Measurements from ENCODE around the gene DCAF11.
A peak's percentile ranks its signal among the peaks of the same experiment; 100 is the strongest.
"Not testable (repeated sequence)": the region's sequence is repeated elsewhere in the genome, so short reads cannot be mapped to it uniquely, and the experiment has no call there.

DCAF11 gene

DNA sequence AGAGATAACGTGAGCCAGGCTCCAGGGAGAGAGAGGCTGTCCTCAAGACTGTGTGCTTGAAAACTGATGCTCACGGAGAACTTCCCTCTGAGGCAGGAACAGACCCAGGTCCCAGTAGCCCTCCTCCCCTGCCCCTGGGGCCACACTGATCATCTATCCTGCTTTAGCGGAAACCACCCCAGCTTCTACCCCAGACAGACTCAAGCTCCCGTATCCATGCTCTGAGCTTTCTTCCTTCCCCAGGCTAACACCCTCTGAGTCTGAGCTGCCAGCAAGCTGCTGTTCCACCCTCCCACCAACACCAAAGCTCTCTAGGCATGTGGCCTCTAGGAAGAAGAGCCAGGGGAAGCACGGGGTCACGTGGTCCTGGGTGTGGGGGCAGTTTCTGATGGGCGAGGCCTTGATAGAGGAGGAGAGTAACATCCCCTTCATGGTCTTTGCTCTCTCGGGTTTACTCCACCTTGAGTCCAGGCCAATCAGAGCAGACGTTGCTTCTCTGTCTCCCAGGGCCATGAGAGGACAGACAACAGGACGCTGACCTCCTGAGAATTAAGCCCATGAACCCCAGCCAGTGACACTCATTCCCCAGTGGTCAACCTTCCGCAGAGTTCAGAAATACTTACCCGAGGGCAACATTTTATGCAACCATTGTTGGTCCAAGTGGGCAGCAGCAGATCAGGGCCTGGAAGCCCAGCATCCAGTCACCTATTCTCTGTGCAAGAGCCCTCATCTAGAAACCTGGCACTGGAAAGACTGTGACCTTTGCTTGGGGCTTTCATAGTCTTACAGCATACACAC, 19.1 kb upstream of the DCAF11 start:
- no peak for DNase-seq (ENCODE audit: low spot score in 2 of 2)
- Mint-ChIP-seq H3K27ac (ENCODE audit: low read depth) (peak overlapping the region; percentile 96), H3K36me3 (ENCODE audit: insufficient read depth) (peaks cover 9% of the 10 kb centered on the region), H3K9me3 (no peaks in the 10 kb centered on the region), H3K4me3 (peak overlapping the region; percentile 94), H3K4me1 (peaks cover 40% of the 10 kb centered on the region), H3K27me3 (no peaks in the 10 kb centered on the region)
- ATAC-seq (replicated peaks; ENCODE audit: extremely low read depth, poor library complexity, severe bottlenecking): peak; percentile 17

- peaks cover 36% of the 10 kb centered on the region for H3K4me1 Mint-ChIP-seq
- ATAC-seq (replicated peaks; ENCODE audit: extremely low read depth, poor library complexity, severe bottlenecking) (no peak), DNase-seq (ENCODE audit: low spot score in 2 of 2) (no peak)
- peaks cover 11% of the 10 kb centered on the region for H3K36me3 Mint-ChIP-seq (ENCODE audit: insufficient read depth)
- no peaks in the 10 kb centered on the region for H3K27me3 Mint-ChIP-seq
- H3K27ac Mint-ChIP-seq (ENCODE audit: low read depth): no peak overlapping the region
- H3K9me3 Mint-ChIP-seq: no peaks in the 10 kb centered on the region
- H3K4me3 Mint-ChIP-seq: peak overlapping the region; percentile 32
These were observed 17.9 kb upstream of the DCAF11 start for GRCh38 chr14:24096545-24097181.

DNA sequence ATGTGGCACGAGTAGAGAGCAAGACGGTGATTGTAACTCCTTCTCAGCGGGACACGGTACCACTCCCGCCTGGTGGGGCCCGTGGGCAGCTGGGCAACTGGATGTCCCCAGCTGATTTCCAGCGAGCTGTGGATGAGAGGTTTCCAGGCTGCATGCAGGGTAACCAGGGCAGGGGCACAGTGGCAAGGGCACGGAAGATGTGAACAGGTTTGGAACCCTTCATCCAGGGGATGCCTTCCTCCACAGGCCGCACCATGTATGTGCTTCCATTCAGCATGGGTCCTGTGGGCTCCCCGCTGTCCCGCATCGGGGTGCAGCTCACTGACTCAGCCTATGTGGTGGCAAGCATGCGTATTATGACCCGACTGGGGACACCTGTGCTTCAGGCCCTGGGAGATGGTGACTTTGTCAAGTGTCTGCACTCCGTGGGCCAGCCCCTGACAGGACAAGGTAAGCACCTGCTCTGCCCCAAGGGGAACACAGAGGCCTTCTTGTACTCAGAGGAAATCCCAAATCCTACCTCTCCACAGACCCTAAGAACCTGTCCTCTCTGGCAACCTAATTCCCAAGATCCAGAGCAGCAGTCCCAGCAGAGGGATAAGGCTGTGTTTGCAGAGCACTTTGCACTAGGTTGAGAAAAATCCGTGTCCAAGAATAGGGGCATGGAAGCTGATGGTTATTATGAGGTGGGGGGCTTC, 16.2 kb upstream of the DCAF11 start:
- H3K27ac Mint-ChIP-seq (ENCODE audit: low read depth): no peak overlapping the region
- H3K27me3 Mint-ChIP-seq: no peaks in the 10 kb centered on the region
- no peaks in the 10 kb centered on the region for H3K9me3 Mint-ChIP-seq
- ATAC-seq (replicated peaks; ENCODE audit: extremely low read depth, poor library complexity, severe bottlenecking) (no peak), DNase-seq (ENCODE audit: low spot score in 2 of 2) (no peak)
- H3K4me3 Mint-ChIP-seq: no peak overlapping the region
- H3K36me3 Mint-ChIP-seq (ENCODE audit: insufficient read depth): peaks cover 16% of the 10 kb centered on the region
- H3K4me1 Mint-ChIP-seq: peaks cover 31% of the 10 kb centered on the region

GRCh38 chr14:24098927-24099813, 15.4 kb upstream of the DCAF11 start:
- ATAC-seq (replicated peaks; ENCODE audit: extremely low read depth, poor library complexity, severe bottlenecking) (no peak), DNase-seq (ENCODE audit: low spot score in 2 of 2) (no peak)
- H3K27ac Mint-ChIP-seq (ENCODE audit: low read depth): peak overlapping the region; percentile 61
- H3K27me3 Mint-ChIP-seq: no peaks in the 10 kb centered on the region
- H3K9me3 Mint-ChIP-seq: no peaks in the 10 kb centered on the region
- H3K36me3 Mint-ChIP-seq (ENCODE audit: insufficient read depth): peaks cover 16% of the 10 kb centered on the region
- no peak overlapping the region for H3K4me3 Mint-ChIP-seq
- H3K4me1 Mint-ChIP-seq: peaks cover 27% of the 10 kb centered on the region

DNA sequence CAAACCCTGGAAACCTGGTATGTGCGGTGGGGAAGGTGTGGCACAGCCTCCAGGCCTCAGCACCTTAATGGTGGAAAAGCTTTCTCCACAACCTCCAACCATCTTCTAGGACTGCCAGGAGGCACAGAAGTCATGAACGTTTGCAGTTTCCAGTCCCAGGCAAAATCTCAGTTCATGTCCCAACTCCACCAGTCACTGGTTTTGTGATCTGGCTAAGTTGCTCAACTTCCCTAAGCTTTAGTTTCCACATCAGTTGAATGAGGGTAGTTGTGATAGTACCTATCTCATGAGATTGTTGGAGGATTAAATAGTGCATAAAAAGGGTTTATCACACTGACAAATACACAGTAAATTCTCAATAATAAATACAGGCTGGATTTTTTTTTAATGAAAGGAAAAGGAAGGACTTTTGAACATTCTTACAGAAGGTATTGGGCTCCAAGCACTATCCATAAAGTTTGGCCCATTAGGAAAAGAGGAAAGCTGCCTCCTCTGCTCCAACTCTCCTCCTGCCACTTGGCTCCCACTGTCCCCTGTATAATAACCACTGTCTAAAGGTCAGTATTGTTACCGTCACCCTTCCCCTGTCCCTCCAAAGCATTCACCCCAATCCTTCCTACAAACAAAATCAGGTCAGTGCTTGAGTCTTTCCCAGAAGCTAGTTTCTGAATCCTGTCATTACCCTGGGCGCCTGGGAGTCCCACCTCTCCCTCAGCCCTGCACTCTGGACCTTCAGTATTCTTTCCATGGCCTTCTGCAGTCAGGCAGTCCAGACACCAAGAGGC, 14.2 kb upstream of the DCAF11 start:
- no peaks in the 10 kb centered on the region for H3K27me3 Mint-ChIP-seq

GRCh38 chr14:24100982-24101494, 13.5 kb upstream of the DCAF11 start:
- H3K9me3 Mint-ChIP-seq: no peaks in the 10 kb centered on the region
- ATAC-seq (replicated peaks; ENCODE audit: extremely low read depth, poor library complexity, severe bottlenecking): no peak
- H3K36me3 Mint-ChIP-seq (ENCODE audit: insufficient read depth): peaks cover 11% of the 10 kb centered on the region
- no peak overlapping the region for H3K4me3 Mint-ChIP-seq
- H3K27ac Mint-ChIP-seq (ENCODE audit: low read depth): no peak overlapping the region
- no peaks in the 10 kb centered on the region for H3K27me3 Mint-ChIP-seq
- DNase-seq (ENCODE audit: low spot score in 2 of 2): no peak
- H3K4me1 Mint-ChIP-seq: peaks cover 10% of the 10 kb centered on the region

More for the DNA sequence above, 14.2 kb upstream of the DCAF11 start:
- DNase-seq (ENCODE audit: low spot score in 2 of 2) (no peak), ATAC-seq (replicated peaks; ENCODE audit: extremely low read depth, poor library complexity, severe bottlenecking) (no peak)
- Mint-ChIP-seq H3K9me3 (no peaks in the 10 kb centered on the region), H3K4me1 (peaks cover 16% of the 10 kb centered on the region), H3K36me3 (ENCODE audit: insufficient read depth) (peaks cover 11% of the 10 kb centered on the region), H3K4me3 (no peak overlapping the region), H3K27ac (ENCODE audit: low read depth) (peak overlapping the region; percentile 61)

GRCh38 chr14:24102357-24103048, 12.1 kb upstream of the DCAF11 start:
- Mint-ChIP-seq H3K4me1 (peaks cover 4% of the 10 kb centered on the region), H3K27me3 (no peaks in the 10 kb centered on the region), H3K36me3 (ENCODE audit: insufficient read depth) (peaks cover 8% of the 10 kb centered on the region), H3K9me3 (no peaks in the 10 kb centered on the region), H3K27ac (ENCODE audit: low read depth) (no peak overlapping the region), H3K4me3 (no peak overlapping the region)
- ATAC-seq (replicated peaks; ENCODE audit: extremely low read depth, poor library complexity, severe bottlenecking): no peak
- no peak for DNase-seq (ENCODE audit: low spot score in 2 of 2)

GRCh38 chr14:24103451-24103850, 11.1 kb upstream of the DCAF11 start:
- H3K4me1 Mint-ChIP-seq: peaks cover 4% of the 10 kb centered on the region
- no peaks in the 10 kb centered on the region for H3K9me3 Mint-ChIP-seq
- H3K27me3 Mint-ChIP-seq: no peaks in the 10 kb centered on the region
- no peak overlapping the region for H3K4me3 Mint-ChIP-seq
- ATAC-seq (replicated peaks; ENCODE audit: extremely low read depth, poor library complexity, severe bottlenecking) (no peak), DNase-seq (ENCODE audit: low spot score in 2 of 2) (no peak)
- H3K36me3 Mint-ChIP-seq (ENCODE audit: insufficient read depth): peaks cover 7% of the 10 kb centered on the region
- no peak overlapping the region for H3K27ac Mint-ChIP-seq (ENCODE audit: low read depth)

- not testable (repeated sequence) for H3K9me3 Mint-ChIP-seq; H3K4me3 Mint-ChIP-seq; ATAC-seq (replicated peaks; ENCODE audit: extremely low read depth, poor library complexity, severe bottlenecking); H3K27me3 Mint-ChIP-seq; DNase-seq (ENCODE audit: low spot score in 2 of 2); H3K27ac Mint-ChIP-seq (ENCODE audit: low read depth); H3K4me1 Mint-ChIP-seq; H3K36me3 Mint-ChIP-seq (ENCODE audit: insufficient read depth)
These were observed 8.9 kb upstream of the DCAF11 start for GRCh38 chr14:24105609-24106239.

- H3K27ac Mint-ChIP-seq (ENCODE audit: low read depth): no peak overlapping the region
- no peak for DNase-seq (ENCODE audit: low spot score in 2 of 2)
- H3K27me3 Mint-ChIP-seq: no peaks in the 10 kb centered on the region
- H3K4me3 Mint-ChIP-seq: no peak overlapping the region
- peaks cover 5% of the 10 kb centered on the region for H3K36me3 Mint-ChIP-seq (ENCODE audit: insufficient read depth)
- H3K9me3 Mint-ChIP-seq: no peaks in the 10 kb centered on the region
- H3K4me1 Mint-ChIP-seq: peaks cover 7% of the 10 kb centered on the region
- no peak for ATAC-seq (replicated peaks; ENCODE audit: extremely low read depth, poor library complexity, severe bottlenecking)
These were observed 7.8 kb upstream of the DCAF11 start for GRCh38 chr14:24106672-24107271.

All from central memory CD8-positive, alpha-beta T cell (primary cell).